IMR-90 (cell line): ENCODE measurements around the gene PPIA. TPM values are rescaled to one million over a fixed set of nuclear protein-coding genes. Genes with fewer than 3 reads are reported as not detected.
A peak's percentile ranks its signal among the peaks of the same experiment; 100 is the strongest.

Experiments used
- ATAC-seq: fragments of 200-7000 bp; cut with Tn5 transposase; 2 replicates; pipeline ENCODE4 v1.9.1; 2020; ENCODE audit warnings: low read depth, mild to moderate bottlenecking, moderate library complexity
- BruUV-seq: library from RNA; stranded (reverse); fragments of 400-500 nt; replicated peaks from 2 replicates; lab custom pipeline; 2021; lab: Mats Ljungman, UMichigan
- CTCF ChIA-PET: fragments of 300-600 bp; formaldehyde crosslinking; extraction: SDS; loops from one replicate; lab custom pipeline; 2021; ENCODE audit warnings: antibody characterized with exemption; lab: Yijun Ruan, JAX
- POLR2A ChIA-PET: fragments of 300-600 bp; sonication (Branson Sonifier 250); formaldehyde crosslinking; loops from one replicate; lab custom pipeline; 2022; ENCODE audit warnings: antibody characterized with exemption; ENCODE audit not compliant: unreplicated experiment; lab: Charles Lee
- DNase-seq: peaks from one replicate; pipeline ENCODE4 v3.0.0; 2013
- H2AFZ ChIP-seq: replicated peaks from 2 replicates; pipeline ENCODE3; 2013; ENCODE audit warnings: low read length, mild to moderate bottlenecking; ENCODE audit not compliant: poor library complexity
- H2AK5ac ChIP-seq: 2 replicates; pipeline ENCODE4 v1.6.1; 2013; ENCODE audit warnings: low read depth, low read length, inconsistent platforms
- H2AK9ac ChIP-seq: replicated peaks from 2 replicates; pipeline ENCODE3; 2013; ENCODE audit warnings: mild to moderate bottlenecking, low read depth, low read length, moderate library complexity; ENCODE audit not compliant: poor library complexity
- H2BK120ac ChIP-seq: 2 replicates; pipeline ENCODE4 v1.6.1; 2013; ENCODE audit warnings: low read depth, low read length, inconsistent platforms
- H2BK15ac ChIP-seq: 3 replicates; pipeline ENCODE4 v1.6.1; 2013; ENCODE audit warnings: low read depth, low read length, inconsistent platforms
- H2BK20ac ChIP-seq: 2 replicates; pipeline ENCODE4 v1.6.1; 2013; ENCODE audit warnings: low read depth, mild to moderate bottlenecking, inconsistent platforms, low read length, moderate library complexity
- H2BK5ac ChIP-seq: 2 replicates; pipeline ENCODE4 v1.6.1; 2013; ENCODE audit warnings: mild to moderate bottlenecking, low read depth, low read length, inconsistent platforms; ENCODE audit not compliant: poor library complexity, severe bottlenecking
- H3K14ac ChIP-seq: replicated peaks from 2 replicates; pipeline ENCODE4 v1.6.1; 2013; ENCODE audit warnings: low read depth, low read length, inconsistent platforms
- H3K18ac ChIP-seq: 2 replicates; pipeline ENCODE4 v1.6.1; 2013; ENCODE audit warnings: low read depth, low read length, control low read depth
- H3K23ac ChIP-seq: 2 replicates; pipeline ENCODE4 v1.6.1; 2013; ENCODE audit warnings: low read depth, low read length, inconsistent platforms
- H3K27ac ChIP-seq: 2 replicates; pipeline ENCODE4 v1.5.1; 2013; ENCODE audit warnings: mild to moderate bottlenecking, control low read depth, low read length; ENCODE audit not compliant: insufficient read depth
- H3K27me3 ChIP-seq: 2 replicates; pipeline ENCODE4 v1.6.1; 2013; ENCODE audit warnings: low read length; ENCODE audit not compliant: control insufficient read depth, insufficient read depth
- H3K36me3 ChIP-seq: 2 replicates; pipeline ENCODE4 v1.6.1; 2013; ENCODE audit warnings: low read length, mixed read lengths; ENCODE audit not compliant: control insufficient read depth, insufficient read depth
- H3K4ac ChIP-seq: 2 replicates; pipeline ENCODE4 v1.6.1; 2013; ENCODE audit warnings: low read depth, low read length, inconsistent platforms
- H3K4me1 ChIP-seq: 2 replicates; pipeline ENCODE4 v1.6.1; 2013; ENCODE audit warnings: low read length, mixed read lengths; ENCODE audit not compliant: control insufficient read depth, insufficient read depth
- H3K4me2 ChIP-seq: 2 replicates; pipeline ENCODE4 v1.6.1; 2013; ENCODE audit warnings: low read depth, mild to moderate bottlenecking, control low read depth, low read length, moderate library complexity
- H3K4me3 ChIP-seq: 2 replicates; pipeline ENCODE4 v1.5.1; 2013; ENCODE audit warnings: low read depth, mild to moderate bottlenecking, control low read depth, low read length, moderate library complexity; ENCODE audit not compliant: insufficient read depth
- H3K56ac ChIP-seq: 2 replicates; pipeline ENCODE4 v1.6.1; 2013; ENCODE audit warnings: low read length, inconsistent platforms; ENCODE audit not compliant: insufficient read depth; ENCODE audit errors: extremely low read depth
- H3K79me1 ChIP-seq, 2 experiments: 2 replicates each; pipeline ENCODE4 v1.6.1; 2013; ENCODE audit warnings: low read length in 2 of 2, inconsistent platforms in 1 of 2, low read depth in 1 of 2
- H3K9ac ChIP-seq: 2 replicates; pipeline ENCODE4 v1.6.1; 2013; ENCODE audit warnings: low read depth, low read length, control low read depth
- H3K9me1 ChIP-seq: 2 replicates; pipeline ENCODE4 v1.6.1; 2013; ENCODE audit warnings: low read length, inconsistent platforms; ENCODE audit not compliant: insufficient read depth
- H3K9me3 ChIP-seq: 2 replicates; pipeline ENCODE4 v1.6.1; 2013; ENCODE audit warnings: low read length; ENCODE audit not compliant: control insufficient read depth, insufficient read depth
- H4K20me1 ChIP-seq: 2 replicates; pipeline ENCODE4 v1.6.1; 2013; ENCODE audit warnings: low read length, inconsistent platforms; ENCODE audit not compliant: insufficient read depth
- H4K5ac ChIP-seq: 2 replicates; pipeline ENCODE4 v1.6.1; 2013; ENCODE audit warnings: mild to moderate bottlenecking, low read depth, low read length, control low read depth
- H4K8ac ChIP-seq, 2 experiments: 2 replicates each; pipeline ENCODE4 v1.6.1; 2013; ENCODE audit warnings: low read depth in 2 of 2, low read length in 2 of 2, control low read depth in 1 of 2, inconsistent platforms in 1 of 2
- H4K91ac ChIP-seq: 2 replicates; pipeline ENCODE4 v1.6.1; 2013; ENCODE audit warnings: low read depth, low read length, inconsistent platforms; ENCODE audit not compliant: insufficient read depth
- CHD1 ChIP-seq: IDR thresholded peaks from 2 replicates; pipeline ENCODE4 v1.6.1; 2012; ENCODE audit warnings: low read depth, low read length, improper control_type of control experiment
- MXI1 ChIP-seq: IDR thresholded peaks from 2 replicates; pipeline ENCODE4 v1.6.1; 2012; ENCODE audit warnings: low read depth, mild to moderate bottlenecking, low read length, moderate library complexity, borderline replicate concordance
- whole genome bisulfite sequencing, 2 experiments: methylation state at CpG; one replicate each; pipeline versions ENCODE4 v1.1.5 to v1.1.7; 2013; ENCODE audit warnings: missing lambda C conversion rate in 2 of 2; ENCODE audit not compliant: insufficient read length in 1 of 2; ENCODE audit errors: extremely low coverage in 2 of 2; 5-methylcytosine and 5-hydroxymethylcytosine counted together
- dilution Hi-C: fragments of 300-500 bp; cut with HindIII; formaldehyde crosslinking; loops from one replicate; pipeline ENCODE4 v1.14.3; 2018; ENCODE audit warnings: low sequenced_read_pairs; ENCODE audit not compliant: unreplicated experiment
- in situ Hi-C: fragments of 300-500 bp; cut with MboI; formaldehyde crosslinking; loops from 3 replicates; pipeline ENCODE4 v1.14.3; 2019; ENCODE audit warnings: low sequenced_read_pairs, inconsistent platforms, mixed read lengths
- intact Hi-C: fragments of 100-400 bp; cut with micrococcal nuclease; formaldehyde crosslinking; loops from 2 replicates; pipeline ENCODE4 v1.10.0; 2022
- polyA plus RNA-seq, 3 experiments: library from polyadenylated mRNA; depleted of rRNA; stranded (reverse); fragments of >200 nt; gene quantifications; 2 replicates each; pipeline ENCODE4 v1.2.3, GENCODE V29; 2012; ENCODE audit warnings: low replicate concordance in 1 of 3
- total RNA-seq: library from RNA; depleted of rRNA; stranded (reverse); fragments of >200 nt; gene quantifications from 2 replicates; pipeline ENCODE4 v1.2.3, GENCODE V29; 2012
- TF ChIP-seq, protein P1 (sequence below): fragments of 150-350 bp; IDR thresholded peaks from 2 replicates; pipeline ENCODE4 v1.6.1; 2016; ENCODE audit warnings: low read depth, mild to moderate bottlenecking, low read length, moderate library complexity, borderline replicate concordance

The PPIA gene
- total and polyA plus RNA-seq, 2 of the 4 experiments (the other 2 are of a cell fraction): 3,396 to 4,883 TPM

DNA sequence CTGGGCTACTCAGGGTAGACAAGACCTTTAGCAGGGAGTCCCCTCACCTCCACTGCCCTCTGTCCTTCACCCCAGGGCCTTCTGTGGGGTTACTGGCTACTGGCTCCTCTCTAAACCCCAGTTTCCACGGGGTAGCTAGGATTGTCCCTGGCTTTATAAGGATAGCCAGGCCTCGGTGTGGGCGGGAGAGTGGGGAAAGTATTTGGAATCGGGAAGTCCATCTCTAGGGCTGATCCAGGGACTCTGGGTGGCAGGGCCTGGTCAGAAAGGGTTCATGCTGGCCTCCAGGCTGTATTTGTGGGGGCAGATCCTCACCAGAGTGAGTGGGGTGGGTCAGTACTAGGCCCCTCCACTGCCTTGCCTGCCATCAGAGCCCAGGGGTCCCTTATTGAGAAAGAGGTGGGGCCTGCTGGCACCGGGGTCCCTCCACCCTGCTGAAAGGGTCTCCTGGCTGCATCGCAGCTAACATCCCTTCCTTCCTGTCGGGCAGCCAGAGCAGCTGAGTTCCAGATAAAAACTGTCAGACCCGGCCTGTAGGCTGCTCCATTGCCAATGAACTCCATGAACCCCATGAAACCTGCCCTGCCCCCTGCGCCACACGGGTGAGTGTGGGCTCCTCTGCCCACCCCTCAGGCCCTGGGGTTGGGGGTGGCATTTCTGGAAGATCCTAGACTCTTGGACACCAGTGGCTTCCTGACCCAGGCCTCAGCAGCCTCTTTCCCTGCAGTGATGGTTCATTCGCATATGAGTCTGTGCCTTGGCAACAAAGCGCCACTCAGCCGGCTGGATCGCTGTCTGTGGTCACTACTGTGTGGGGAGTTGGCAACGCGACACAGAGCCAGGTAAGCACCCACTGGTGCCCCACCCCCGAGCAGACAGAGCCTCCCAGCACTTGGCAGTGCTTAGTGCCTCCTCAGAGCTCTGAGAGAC lies 40.5 kb upstream of the PPIA start:
- in situ Hi-C loops: no loop called here
- Histone ChIP-seq H4K8ac (0 out of 4 replicates have a peak overlapping the region, but pooled peaks of 1 of the 2 experiments have one; percentile 7), H3K9me1 (peaks cover 7% of the 10 kb centered on the region), H3K27ac (no peak overlapping the region), H2BK5ac (no peak overlapping the region), H2BK20ac (no peak overlapping the region), H3K36me3 (peaks cover 38% of the 10 kb centered on the region), H3K56ac (no peak overlapping the region), H2BK120ac (no peak overlapping the region), H3K9me3 (no peaks in the 10 kb centered on the region), H3K4ac (0 out of 2 replicates have a peak overlapping the region, but pooled peaks have one; percentile 40), H4K5ac (no peak overlapping the region), H4K20me1 (peaks cover 28% of the 10 kb centered on the region), H3K4me1 (peaks cover 13% of the 10 kb centered on the region), H3K4me2 (no peak overlapping the region), H3K23ac (no peak overlapping the region; the same call in 1 of the 2 replicates), H3K4me3 (no peak overlapping the region), H3K9ac (no peak overlapping the region), H2AFZ (no peak overlapping the region), H3K14ac (no peak overlapping the region), H3K18ac (no peak overlapping the region), H3K27me3 (no peaks in the 10 kb centered on the region), H2AK5ac (no peak overlapping the region), H4K91ac (no peak overlapping the region), H2BK15ac (no peak overlapping the region), H3K79me1 (peaks cover 23 to 70% of the 10 kb centered on the region in 2 experiments), H2AK9ac (peak overlapping the region; percentile 45)
- dilution Hi-C loops: no loop called here
- ChIA-PET POLR2A (no interaction called here), CTCF (no interaction called here)
- intact Hi-C loops: no loop called here
- TF ChIP-seq CHD1 (no peak), MXI1 (no peak)
- TF ChIP-seq, protein P1, sequence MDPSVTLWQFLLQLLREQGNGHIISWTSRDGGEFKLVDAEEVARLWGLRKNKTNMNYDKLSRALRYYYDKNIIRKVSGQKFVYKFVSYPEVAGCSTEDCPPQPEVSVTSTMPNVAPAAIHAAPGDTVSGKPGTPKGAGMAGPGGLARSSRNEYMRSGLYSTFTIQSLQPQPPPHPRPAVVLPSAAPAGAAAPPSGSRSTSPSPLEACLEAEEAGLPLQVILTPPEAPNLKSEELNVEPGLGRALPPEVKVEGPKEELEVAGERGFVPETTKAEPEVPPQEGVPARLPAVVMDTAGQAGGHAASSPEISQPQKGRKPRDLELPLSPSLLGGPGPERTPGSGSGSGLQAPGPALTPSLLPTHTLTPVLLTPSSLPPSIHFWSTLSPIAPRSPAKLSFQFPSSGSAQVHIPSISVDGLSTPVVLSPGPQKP: no peak
- 97% methylated on average over 6 of the region's 17 CpGs; no CpG with 5 or more reads in 1 of the 2 experiments for WGBS, 2 experiments
- DNase-seq (no peak), ATAC-seq (no peak)
- BruUV-seq: no TSS peak
